ENCODE results near the gene NR2F1.

DNA sequence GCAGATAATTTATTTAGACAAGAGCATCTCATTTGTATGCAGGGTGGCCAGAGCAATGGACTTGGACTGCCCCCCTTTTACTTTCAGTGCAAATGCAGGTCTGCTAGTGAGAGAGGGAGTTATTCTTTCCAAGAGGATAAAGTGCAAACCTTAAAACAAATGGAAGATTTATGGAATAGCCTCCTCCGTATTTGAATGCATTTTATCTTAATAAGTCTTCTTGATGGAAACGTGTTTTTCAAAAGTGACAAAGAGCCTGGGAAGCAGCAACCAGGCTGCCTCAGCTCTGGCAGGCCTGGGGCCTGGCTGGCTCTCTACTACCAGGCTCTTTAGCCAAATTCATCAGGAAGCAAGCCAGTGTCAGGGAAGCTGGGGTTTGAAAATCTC lies 6.8 kb downstream of the NR2F1 start:
- TF ChIP-seq, protein P1, sequence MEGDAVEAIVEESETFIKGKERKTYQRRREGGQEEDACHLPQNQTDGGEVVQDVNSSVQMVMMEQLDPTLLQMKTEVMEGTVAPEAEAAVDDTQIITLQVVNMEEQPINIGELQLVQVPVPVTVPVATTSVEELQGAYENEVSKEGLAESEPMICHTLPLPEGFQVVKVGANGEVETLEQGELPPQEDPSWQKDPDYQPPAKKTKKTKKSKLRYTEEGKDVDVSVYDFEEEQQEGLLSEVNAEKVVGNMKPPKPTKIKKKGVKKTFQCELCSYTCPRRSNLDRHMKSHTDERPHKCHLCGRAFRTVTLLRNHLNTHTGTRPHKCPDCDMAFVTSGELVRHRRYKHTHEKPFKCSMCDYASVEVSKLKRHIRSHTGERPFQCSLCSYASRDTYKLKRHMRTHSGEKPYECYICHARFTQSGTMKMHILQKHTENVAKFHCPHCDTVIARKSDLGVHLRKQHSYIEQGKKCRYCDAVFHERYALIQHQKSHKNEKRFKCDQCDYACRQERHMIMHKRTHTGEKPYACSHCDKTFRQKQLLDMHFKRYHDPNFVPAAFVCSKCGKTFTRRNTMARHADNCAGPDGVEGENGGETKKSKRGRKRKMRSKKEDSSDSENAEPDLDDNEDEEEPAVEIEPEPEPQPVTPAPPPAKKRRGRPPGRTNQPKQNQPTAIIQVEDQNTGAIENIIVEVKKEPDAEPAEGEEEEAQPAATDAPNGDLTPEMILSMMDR (IDR thresholded peaks at IDR 0.05) = no peak
- TF ChIP-seq POLR2A (IDR thresholded peaks at IDR 0.05) = no peak
